AG04450 (cell line): ENCODE results near the gene EHF. TPM values are rescaled to one million over a fixed set of nuclear protein-coding genes. Genes with fewer than 3 reads are reported as not detected.

Experiments used
- CTCF ChIA-PET: fragments of 300-600, 350-600 bp; formaldehyde crosslinking; extraction: SDS; loops from one replicate; lab custom pipeline; 2022; ENCODE audit warnings: antibody characterized with exemption, inconsistent platforms; lab: Charles Lee
- POLR2A ChIA-PET: fragments of 350-600 bp; formaldehyde crosslinking; extraction: SDS; loops from one replicate; lab custom pipeline; 2021; ENCODE audit warnings: antibody characterized with exemption, inconsistent platforms; lab: Yijun Ruan, JAX
- DNase-seq: peaks from one replicate; pipeline ENCODE4 v3.0.0-alpha.2; 2011; ENCODE audit warnings: low read depth, low spot score
- H3K27ac ChIP-seq: one replicate; pipeline ENCODE4 v1.5.1; 2012; ENCODE audit warnings: low read depth, low read length, control low read depth
- H3K27me3 ChIP-seq: one replicate; pipeline ENCODE4 v1.6.0; 2012; ENCODE audit warnings: low read length; ENCODE audit not compliant: control insufficient read depth, insufficient read depth
- H3K4me3 ChIP-seq: 2 replicates; pipeline ENCODE4 v1.5.1; 2011; ENCODE audit warnings: mild to moderate bottlenecking, low read depth, low read length, control low read depth
- H3K9me3 ChIP-seq: 2 replicates; pipeline ENCODE4 v1.5.1; 2012; ENCODE audit warnings: low read length; ENCODE audit not compliant: control insufficient read depth, insufficient read depth
- CTCF ChIP-seq: IDR thresholded peaks from 2 replicates; pipeline ENCODE4 v1.5.1; 2011; ENCODE audit warnings: low read depth, low read length, control low read depth, inconsistent platforms
- polyA plus RNA-seq: library from polyadenylated mRNA; depleted of rRNA; stranded (reverse); fragments of >200 nt; gene quantifications from 2 replicates; pipeline ENCODE4 v1.2.3, GENCODE V29; 2011

EHF gene
- polyA plus RNA-seq, 1 experiment, result 0.05 TPM

GRCh38 chr11:34583818-34584217, 37.1 kb upstream of the EHF start:
- no peak for TF ChIP-seq CTCF
- ChIA-PET CTCF (interaction anchor here (1.0 to 4.2 kb wide), 3 partner anchors 305 to 308 kb away, joined by 3 to 213 read pairs (median 11); no protein-coding TSS in a partner anchor), POLR2A (no interaction called here)
- no peak for DNase-seq
- Histone ChIP-seq H3K27me3 (peaks cover 6% of the 10 kb centered on the region), H3K27ac (no peak overlapping the region), H3K9me3 (no peaks in the 10 kb centered on the region), H3K4me3 (no peak overlapping the region)

GRCh38 chr11:34585304-34585734, 35.6 kb upstream of the EHF start:
- ChIA-PET CTCF (interaction anchor here (0.7 to 4.2 kb wide), 21 partner anchors 9 to 808 kb away, joined by 3 to 213 read pairs (median 5); partner anchors contain the start of gene ELF5), POLR2A (no interaction called here)
- no peaks in the 10 kb centered on the region for H3K27me3 ChIP-seq
- no peaks in the 10 kb centered on the region for H3K9me3 ChIP-seq
- no peak for TF ChIP-seq CTCF
- H3K27ac ChIP-seq, result no peak overlapping the region
- no peak for DNase-seq
- no peak overlapping the region for H3K4me3 ChIP-seq

- DNase-seq, result peak; percentile 39
- no peak overlapping the region; the same call in 1 of the 2 replicates for H3K4me3 ChIP-seq
- no peak overlapping the region for H3K27ac ChIP-seq
- peak; percentile 69 for TF ChIP-seq CTCF
- no peaks in the 10 kb centered on the region for H3K27me3 ChIP-seq
- POLR2A ChIA-PET, result no interaction called here
- CTCF ChIA-PET, result interaction anchor here (0.5 to 4.2 kb wide), 38 partner anchors 8 to 808 kb away, joined by 3 to 213 read pairs (median 4); partner anchors contain the start of gene ELF5
- H3K9me3 ChIP-seq, result no peaks in the 10 kb centered on the region
Measured at GRCh38 chr11:34585735-34586487, 35.0 kb upstream of the EHF start.

- ChIA-PET CTCF (interaction anchor here (0.5 to 4.2 kb wide), 39 partner anchors 7 to 826 kb away, joined by 3 to 213 read pairs (median 4); partner anchors contain the start of gene ELF5), POLR2A (no interaction called here)
- Histone ChIP-seq H3K4me3 (no peak overlapping the region), H3K9me3 (no peaks in the 10 kb centered on the region), H3K27ac (no peak overlapping the region), H3K27me3 (no peaks in the 10 kb centered on the region)
- DNase-seq, result no peak
- TF ChIP-seq CTCF, result no peak
Measured at GRCh38 chr11:34586488-34587281, 34.2 kb upstream of the EHF start.
